Upper lobe of left lung (tissue), 6 donors: ENCODE measurements around the gene ZNF496. TPM values are rescaled to one million over a fixed set of nuclear protein-coding genes. Genes with fewer than 3 reads are reported as not detected.

Source experiments
- ATAC-seq, 2 donors: fragments of 200-7000 bp; cut with Tn5 transposase; one replicate each; pipeline ENCODE4 v1.9.1; 2022; ENCODE audit warnings: mild to moderate bottlenecking in 2 of 2, moderate library complexity in 2 of 2; ENCODE audit not compliant: low FRiP score in 2 of 2
- DNase-seq, 2 donors: peaks; one replicate each; pipeline ENCODE4 v3.0.0-alpha.2; 2019 to 2020
- H3K27ac ChIP-seq, 4 donors: fragments of 200-600 bp; sonication (generic); one replicate each; pipeline ENCODE4 v1.5.1; 2016 to 2019
- H3K27me3 ChIP-seq, 4 donors: fragments of 200-600 bp; sonication (generic); one replicate each; pipeline ENCODE4 v1.5.1; 2017 to 2019
- H3K36me3 ChIP-seq, 4 donors: fragments of 200-600 bp; sonication (generic); one replicate each; pipeline ENCODE4 v1.5.1; 2016 to 2019
- H3K4me1 ChIP-seq, 4 donors: fragments of 200-600 bp; sonication (generic); one replicate each; pipeline ENCODE4 v1.5.1; 2018 to 2019
- H3K4me3 ChIP-seq, 4 donors: fragments of 200-600 bp; sonication (generic); one replicate each; pipeline ENCODE4 v1.5.1; 2017 to 2019; ENCODE audit warnings: mild to moderate bottlenecking in 2 of 4, moderate library complexity in 1 of 4
- H3K9me3 ChIP-seq, 4 donors: fragments of 200-600 bp; sonication (generic); one replicate each; pipeline ENCODE4 v1.5.1; 2018 to 2019
- CTCF ChIP-seq, 6 experiments: fragments of 450-650 bp in 4 of 6; fragments of 200-600 bp in 2 of 6; sonication (generic) in 2 of 6; IDR thresholded peaks; one replicate each; pipeline ENCODE4 v1.5.1; 2016 to 2019; ENCODE audit warnings: antibody characterized with exemption in 6 of 6
- EP300 ChIP-seq, 4 donors: sonication (generic); formaldehyde crosslinking; IDR thresholded peaks; one replicate each; pipeline ENCODE4 v1.5.1; 2017; ENCODE audit warnings: antibody characterized with exemption in 4 of 4, control low read depth in 2 of 4
- POLR2A ChIP-seq, 4 donors: fragments of 450-650 bp; IDR thresholded peaks; one replicate each; pipeline ENCODE4 v1.5.1; 2016 to 2017; ENCODE audit warnings: antibody characterized with exemption in 4 of 4, mild to moderate bottlenecking in 2 of 4
- POLR2AphosphoS5 ChIP-seq, 2 donors: sonication (generic); formaldehyde crosslinking; IDR thresholded peaks; one replicate each; pipeline ENCODE4 v1.5.1; 2017; ENCODE audit warnings: antibody characterized with exemption in 2 of 2
- WGBS, 2 donors: methylation state at CpG; one replicate each; pipeline ENCODE4 v1.1.5; 2017 to 2018; 5-methylcytosine and 5-hydroxymethylcytosine counted together
- total RNA-seq, 6 donors: library from RNA; depleted of rRNA in 4 of 6; stranded (reverse); fragments of >200 nt in 4 of 6; gene quantifications; one replicate each; pipeline versions ENCODE4 v1.1.0 to v1.2.1, GENCODE V29; 2016 to 2021
- donor health status: DM: no; HTN: no; CAD: no; lungs with moderate emphysema.
- donor health status: DM: no; HTN: yes; CAD: no; lungs with severe emphysema.

The ZNF496 gene
- total RNA-seq, 6 donors from 2014 or later = 20.8 to 59.7 (median 27.2) TPM

GRCh38 chr1:247362153-247362552 is 30.5 kb upstream of the ZNF496 start:
- TF ChIP-seq EP300 (IDR thresholded peaks at IDR 0.05) (no peak), POLR2A (IDR thresholded peaks at IDR 0.05) (no peak), POLR2AphosphoS5 (IDR thresholded peaks at IDR 0.05) (no peak), CTCF (IDR thresholded peaks at IDR 0.05) (no peak)
- WGBS, 2 donors = 80 to 82% methylated on average over 5 of the region's 5 CpGs
- no peak overlapping the region for H3K4me3 ChIP-seq
- peaks cover 0 to 9% (median 5%) of the 10 kb centered on the region in 4 donors for H3K4me1 ChIP-seq
- H3K27me3 ChIP-seq = peaks cover 0 to 4% (median 0%) of the 10 kb centered on the region in 4 donors
- no peak overlapping the region for H3K27ac ChIP-seq
- DNase-seq (no peak), ATAC-seq (no peak)
- H3K36me3 ChIP-seq = no peaks in the 10 kb centered on the region
- H3K9me3 ChIP-seq = no peaks in the 10 kb centered on the region

- TF ChIP-seq EP300 (IDR thresholded peaks at IDR 0.05) (no peak), POLR2AphosphoS5 (IDR thresholded peaks at IDR 0.05) (no peak), POLR2A (IDR thresholded peaks at IDR 0.05) (no peak), CTCF (IDR thresholded peaks at IDR 0.05) (no peak)
- DNase-seq (peak in 1 of 2 donors; percentile 41), ATAC-seq (peak; percentile 70 to 83)
- Histone ChIP-seq H3K27ac (peak overlapping the region; percentile 12 to 69 (median 24)), H3K27me3 (peaks cover 0 to 4% (median 0%) of the 10 kb centered on the region in 4 donors), H3K9me3 (no peaks in the 10 kb centered on the region), H3K4me3 (peak overlapping the region in 1 of 4 donors; percentile 18), H3K36me3 (no peaks in the 10 kb centered on the region), H3K4me1 (peaks cover 0 to 9% (median 5%) of the 10 kb centered on the region in 4 donors)
- 35 to 43% methylated on average over 11 of the region's 11 CpGs for WGBS, 2 donors
These were observed 29.5 kb upstream of the ZNF496 start for GRCh38 chr1:247360991-247361731.

GRCh38 chr1:247360116-247360898 is 28.6 kb upstream of the ZNF496 start:
- no peak for TF ChIP-seq EP300 (IDR thresholded peaks at IDR 0.05)
- no peak for TF ChIP-seq CTCF (IDR thresholded peaks at IDR 0.05)
- TF ChIP-seq POLR2A (IDR thresholded peaks at IDR 0.05) = peak in 1 of 4 donors; percentile 60
- peak; percentile 30 to 53 for TF ChIP-seq POLR2AphosphoS5 (IDR thresholded peaks at IDR 0.05)
- ATAC-seq = peak; percentile 62 to 68
- H3K36me3 ChIP-seq = no peaks in the 10 kb centered on the region
- peaks cover 0 to 9% (median 5%) of the 10 kb centered on the region in 4 donors for H3K4me1 ChIP-seq
- no peaks in the 10 kb centered on the region for H3K9me3 ChIP-seq
- peak overlapping the region in 2 of 4 donors; percentile 11 to 18 for H3K4me3 ChIP-seq
- peak overlapping the region; percentile 12 to 69 (median 24) for H3K27ac ChIP-seq
- WGBS, 2 donors = 61 to 69% methylated on average over 13 of the region's 13 CpGs
- peaks cover 0 to 4% (median 0%) of the 10 kb centered on the region in 4 donors for H3K27me3 ChIP-seq
- peak in 1 of 2 donors; percentile 46 for DNase-seq

GRCh38 chr1:247359559-247359958 is 27.9 kb upstream of the ZNF496 start:
- peak overlapping the region in 2 of 4 donors; percentile 0 to 12 for H3K27ac ChIP-seq
- H3K36me3 ChIP-seq = no peaks in the 10 kb centered on the region
- no peak overlapping the region for H3K4me3 ChIP-seq
- no peaks in the 10 kb centered on the region for H3K9me3 ChIP-seq
- TF ChIP-seq EP300 (IDR thresholded peaks at IDR 0.05) = no peak
- no peak for TF ChIP-seq POLR2AphosphoS5 (IDR thresholded peaks at IDR 0.05)
- no peak for TF ChIP-seq CTCF (IDR thresholded peaks at IDR 0.05)
- no peak for TF ChIP-seq POLR2A (IDR thresholded peaks at IDR 0.05)
- no peak for DNase-seq
- peaks cover 0 to 9% (median 5%) of the 10 kb centered on the region in 4 donors for H3K4me1 ChIP-seq
- H3K27me3 ChIP-seq = peaks cover 0 to 3% (median 0%) of the 10 kb centered on the region in 4 donors
- no peak for ATAC-seq
- WGBS, 2 donors = 94 to 96% methylated on average over 6 of the region's 6 CpGs
